ENCODE data around the gene NEK6. TPM values are rescaled to one million over a fixed set of nuclear protein-coding genes. Genes with fewer than 3 reads are reported as not detected.

Gene NEK6
- total RNA-seq, 1 donor from 2014 or later = 23.5 TPM

DNA sequence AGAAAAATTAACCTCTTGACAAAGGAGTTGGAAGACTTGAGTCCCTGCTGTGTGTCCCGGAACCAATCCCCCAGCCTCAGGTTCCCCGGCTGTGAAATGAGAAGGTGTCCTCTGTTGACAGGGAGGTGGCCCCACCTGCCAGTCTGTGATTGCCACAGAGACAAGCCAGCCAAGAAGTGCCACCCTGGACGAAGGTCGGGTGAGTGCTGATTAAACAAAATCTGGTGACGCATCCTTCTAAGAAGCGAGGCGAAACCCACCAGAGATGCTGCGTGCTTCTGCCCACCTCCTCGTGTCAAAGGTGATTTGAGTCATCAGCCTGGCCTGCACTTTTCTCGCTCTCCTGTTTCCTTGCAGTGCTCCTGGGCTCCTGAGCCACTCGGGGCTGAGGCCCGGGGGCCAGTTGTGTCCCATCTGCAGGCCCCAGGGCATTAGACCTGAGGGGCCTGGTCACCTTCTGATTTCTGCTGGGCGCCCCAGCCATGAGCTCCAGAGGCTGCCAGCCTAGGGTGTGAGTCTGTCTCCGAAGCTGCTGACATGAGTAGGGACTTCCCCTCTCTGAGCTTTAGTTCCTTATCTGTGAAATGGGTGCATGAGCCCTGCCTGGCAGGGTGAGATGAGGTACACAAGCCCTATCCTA is 28.7 kb downstream of the NEK6 start:
- no peak overlapping the region for H3K4me3 ChIP-seq (ENCODE audit: low read depth, low read length)
- peak; percentile 80 for DNase-seq (ENCODE audit: low read depth)

DNA sequence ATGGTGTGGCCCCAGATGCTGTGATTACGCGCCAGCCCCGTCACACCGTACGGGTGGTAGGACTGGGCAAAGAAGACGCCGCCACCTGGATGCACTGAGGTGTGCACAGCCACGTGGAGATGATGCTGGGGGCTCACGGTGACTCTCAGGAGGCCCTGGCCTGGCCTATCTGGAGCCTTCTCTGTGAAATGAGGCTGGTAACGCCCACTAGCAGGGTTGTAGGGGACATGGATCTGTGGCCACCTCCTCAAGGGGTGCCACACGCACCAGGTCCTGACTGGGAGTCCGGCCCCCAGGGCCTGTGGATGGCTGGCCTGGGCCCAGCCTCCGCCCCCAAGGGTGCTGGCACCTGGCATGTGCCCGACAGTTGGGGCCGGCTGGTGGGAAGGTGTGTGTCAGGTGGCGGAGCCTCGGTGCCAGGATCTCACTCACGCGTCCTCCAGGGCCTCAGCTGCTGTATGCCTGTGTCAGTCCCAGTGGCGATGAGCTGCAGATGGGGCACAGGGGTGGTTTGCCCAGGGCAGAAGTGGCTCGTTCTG is 32.4 kb downstream of the NEK6 start:
- TF ChIP-seq, protein P1, sequence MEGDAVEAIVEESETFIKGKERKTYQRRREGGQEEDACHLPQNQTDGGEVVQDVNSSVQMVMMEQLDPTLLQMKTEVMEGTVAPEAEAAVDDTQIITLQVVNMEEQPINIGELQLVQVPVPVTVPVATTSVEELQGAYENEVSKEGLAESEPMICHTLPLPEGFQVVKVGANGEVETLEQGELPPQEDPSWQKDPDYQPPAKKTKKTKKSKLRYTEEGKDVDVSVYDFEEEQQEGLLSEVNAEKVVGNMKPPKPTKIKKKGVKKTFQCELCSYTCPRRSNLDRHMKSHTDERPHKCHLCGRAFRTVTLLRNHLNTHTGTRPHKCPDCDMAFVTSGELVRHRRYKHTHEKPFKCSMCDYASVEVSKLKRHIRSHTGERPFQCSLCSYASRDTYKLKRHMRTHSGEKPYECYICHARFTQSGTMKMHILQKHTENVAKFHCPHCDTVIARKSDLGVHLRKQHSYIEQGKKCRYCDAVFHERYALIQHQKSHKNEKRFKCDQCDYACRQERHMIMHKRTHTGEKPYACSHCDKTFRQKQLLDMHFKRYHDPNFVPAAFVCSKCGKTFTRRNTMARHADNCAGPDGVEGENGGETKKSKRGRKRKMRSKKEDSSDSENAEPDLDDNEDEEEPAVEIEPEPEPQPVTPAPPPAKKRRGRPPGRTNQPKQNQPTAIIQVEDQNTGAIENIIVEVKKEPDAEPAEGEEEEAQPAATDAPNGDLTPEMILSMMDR (conservative IDR thresholded peaks at IDR 0.05; ENCODE audit: low read depth, low read length) = no peak
- H3K4me3 ChIP-seq (ENCODE audit: low read depth, low read length) = no peak overlapping the region
- no peak for DNase-seq (ENCODE audit: low read depth)

More for the DNA sequence above, 28.7 kb downstream of the NEK6 start:
- TF ChIP-seq, protein P1 (conservative IDR thresholded peaks at IDR 0.05; ENCODE audit: low read depth, low read length) = no peak

DNA sequence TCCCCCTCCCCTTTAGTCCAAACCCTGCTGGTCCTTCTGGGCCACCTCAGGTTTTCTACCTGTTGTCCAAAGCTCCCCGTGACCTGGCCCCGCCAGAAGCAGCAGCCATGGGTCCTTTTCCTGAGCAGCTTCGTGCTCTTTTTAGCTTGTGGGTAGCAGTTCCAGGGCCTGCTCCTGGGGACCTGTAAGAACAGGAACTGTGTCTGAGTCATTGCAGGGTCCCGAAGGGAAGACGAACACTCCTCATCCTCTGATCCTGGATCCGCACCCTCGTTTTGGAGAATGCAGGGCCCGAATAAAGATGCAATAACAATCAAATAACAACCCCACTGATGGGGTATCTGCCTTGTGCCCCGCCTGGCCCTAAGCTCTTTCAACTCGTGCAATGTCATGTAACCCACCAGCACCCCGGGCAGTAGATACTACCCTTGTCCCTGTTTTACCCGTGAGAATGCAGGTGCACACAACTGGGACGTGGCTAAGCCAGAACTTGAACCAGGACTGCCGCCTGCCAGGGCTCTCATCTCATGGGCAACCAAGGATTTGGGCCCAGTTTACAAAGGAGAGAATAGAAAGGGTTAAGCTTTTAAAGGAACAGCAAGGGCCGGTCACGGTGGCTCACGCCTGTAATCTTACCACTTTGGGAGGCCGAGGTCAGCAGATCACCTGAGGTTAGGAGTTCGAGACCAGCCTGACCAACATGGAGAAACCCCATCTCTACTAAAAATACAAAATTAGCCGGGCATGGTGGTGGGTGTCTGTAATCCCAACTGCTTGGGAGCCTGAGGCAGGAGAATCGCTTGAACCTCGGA is 33.2 kb downstream of the NEK6 start:
- H3K4me3 ChIP-seq (ENCODE audit: low read depth, low read length) = no peak overlapping the region
- TF ChIP-seq, protein P1 (conservative IDR thresholded peaks at IDR 0.05; ENCODE audit: low read depth, low read length) = no peak
- DNase-seq (ENCODE audit: low read depth) = no peak

DNA sequence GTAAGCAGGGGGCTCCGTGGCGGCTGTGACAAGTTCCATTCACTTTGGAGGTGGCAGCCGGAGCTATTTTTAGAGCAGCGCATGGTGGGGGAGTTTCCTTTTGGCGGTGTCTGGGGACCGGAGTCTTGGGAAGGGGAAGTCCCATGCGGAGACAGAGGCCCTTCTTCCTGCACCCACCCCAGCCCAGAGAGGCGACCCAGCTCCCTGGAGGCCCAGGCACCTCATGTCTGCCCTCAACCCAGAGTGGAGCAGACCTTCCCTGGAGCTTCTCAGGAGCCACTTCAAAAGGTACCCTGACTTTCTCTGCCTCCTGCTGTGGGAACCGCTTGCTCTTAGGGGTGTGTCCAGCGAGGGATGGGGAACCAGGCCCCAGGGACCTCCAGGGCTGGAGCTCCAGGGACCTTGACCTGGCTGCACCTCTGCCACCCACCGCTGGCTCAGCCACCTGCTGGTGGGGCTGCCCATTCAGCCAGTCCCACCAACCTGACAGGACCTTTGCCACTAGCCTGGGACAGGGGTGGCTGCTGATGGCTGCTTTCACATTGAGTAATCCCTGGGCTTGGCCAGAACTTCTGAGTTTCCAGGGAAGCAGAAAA is 34.1 kb downstream of the NEK6 start:
- DNase-seq (ENCODE audit: low read depth) = no peak
- H3K4me3 ChIP-seq (ENCODE audit: low read depth, low read length) = no peak overlapping the region
- TF ChIP-seq, protein P1 (conservative IDR thresholded peaks at IDR 0.05; ENCODE audit: low read depth, low read length) = peak; percentile 31

DNA sequence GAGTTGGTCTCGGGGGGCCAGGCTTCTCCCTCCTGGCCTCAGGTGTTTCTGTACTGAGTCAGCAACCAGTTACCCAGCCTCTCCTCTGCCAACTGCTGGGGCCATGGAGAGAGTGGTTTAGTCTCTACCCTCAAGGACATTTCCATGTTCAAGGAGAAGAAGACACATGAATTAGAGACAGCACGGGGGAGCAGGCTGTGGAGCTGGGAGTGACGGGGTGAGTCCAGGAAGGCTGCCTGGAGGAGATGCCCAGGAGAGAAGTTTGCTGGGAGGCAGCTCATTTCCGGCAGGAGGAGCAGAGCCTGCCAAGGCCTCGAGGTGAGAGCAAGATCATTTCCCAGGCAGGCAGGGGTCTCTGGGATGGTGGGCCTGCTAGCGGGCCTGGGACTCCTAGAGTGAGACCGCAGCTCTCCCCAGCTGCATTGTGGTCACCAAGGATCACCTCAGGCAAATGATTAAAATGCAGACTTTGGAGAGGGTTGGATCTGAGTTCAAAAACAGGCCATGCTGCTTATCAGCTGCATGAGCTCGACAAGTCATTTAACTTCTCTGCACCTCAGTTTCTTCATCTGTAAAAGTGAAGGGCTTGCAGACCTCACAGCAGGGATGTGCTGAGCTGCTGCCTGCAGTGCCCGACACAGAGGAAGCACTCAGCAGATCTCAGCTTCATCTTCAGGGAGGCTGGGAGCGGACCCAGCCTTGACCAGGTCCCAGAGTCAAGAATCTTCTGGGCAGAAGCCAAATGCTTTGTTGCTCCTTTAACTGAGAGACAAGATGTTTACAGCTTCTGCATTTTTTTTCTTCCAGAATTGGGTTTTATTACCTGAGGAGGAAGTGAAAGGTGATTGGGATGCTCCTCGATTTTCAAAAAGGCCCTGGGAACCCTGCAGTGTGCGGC is 35.2 kb downstream of the NEK6 start:
- TF ChIP-seq, protein P1 (conservative IDR thresholded peaks at IDR 0.05; ENCODE audit: low read depth, low read length) = no peak
- no peak for DNase-seq (ENCODE audit: low read depth)
- no peak overlapping the region for H3K4me3 ChIP-seq (ENCODE audit: low read depth, low read length)

All from epithelial cell of proximal tubule (primary cell).